NCI-H1417 (cell line): ENCODE results near the gene ITGB4.

Experiments
- DNase-seq, 3 experiments: peaks; one replicate each; lab custom pipeline; 2025; lab: John Stamatoyannopoulos, UW

The ITGB4 gene

GRCh38 chr17:75791254-75791653, 70.0 kb downstream of the ITGB4 start:
- no peak for DNase-seq

- DNase-seq: no peak
Observed at GRCh38 chr17:75793460-75793859, 72.2 kb downstream of the ITGB4 start.

- no peak for DNase-seq
Observed at GRCh38 chr17:75795820-75796607, 74.8 kb downstream of the ITGB4 start.

GRCh38 chr17:75799402-75799801, 78.1 kb downstream of the ITGB4 start:
- DNase-seq: no peak

- no peak for DNase-seq
Observed at GRCh38 chr17:75803883-75804282, 82.6 kb downstream of the ITGB4 start.

GRCh38 chr17:75806822-75807500, 85.7 kb downstream of the ITGB4 start:
- DNase-seq: no peak
